T-helper 17 cell (primary cell): ENCODE data around the gene FAM185A. TPM values are rescaled to one million over a fixed set of nuclear protein-coding genes. Genes with fewer than 3 reads are reported as not detected.
"Not testable (repeated sequence)": the region's sequence is repeated elsewhere in the genome, so short reads cannot be mapped to it uniquely, and the experiment has no call there.

Experiments
- ATAC-seq: fragments of 150-1000 bp; cut with Tn5 transposase; 2 replicates; pipeline ENCODE4 v1.10.0; 2021; ENCODE audit warnings: mild to moderate bottlenecking, moderate library complexity
- DNase-seq, 3 donors: peaks; one replicate each; pipeline versions ENCODE4 v3.0.0 to v3.0.0-alpha.2; 2020 to 2021
- H3K9me3 ChIP-seq: one replicate; pipeline ENCODE4 v1.7.0; 2013; ENCODE audit warnings: low read length, mild to moderate bottlenecking; ENCODE audit not compliant: control insufficient read depth, poor library complexity, severe bottlenecking
- H3K27ac Mint-ChIP-seq: one replicate; pipeline ENCODE4 v1.8.0; 2022; ENCODE audit warnings: mild to moderate bottlenecking, moderate library complexity, mixed read lengths
- H3K27me3 Mint-ChIP-seq: one replicate; pipeline ENCODE4 v1.8.0; 2022; ENCODE audit warnings: mixed read lengths
- H3K36me3 Mint-ChIP-seq: one replicate; pipeline ENCODE4 v1.8.0; 2022; ENCODE audit warnings: low read depth, mixed read lengths
- H3K4me1 Mint-ChIP-seq: one replicate; pipeline ENCODE4 v1.8.0; 2022; ENCODE audit warnings: mild to moderate bottlenecking, mixed read lengths
- H3K4me3 Mint-ChIP-seq: one replicate; pipeline ENCODE4 v1.8.0; 2022; ENCODE audit warnings: mild to moderate bottlenecking, moderate library complexity, mixed read lengths
- total RNA-seq, 4 donors: library from RNA in 2 of 4; stranded (reverse) in 2 of 4; gene quantifications; one replicate each; pipeline ENCODE4 v1.2.3 and lab custom pipeline; 2022 to 2026

The FAM185A gene
- total RNA-seq, 2 donors from 2014 or later = 4.8 to 4.9 TPM

- ATAC-seq, H3K9me3 ChIP-seq, H3K4me1 Mint-ChIP-seq, H3K36me3 Mint-ChIP-seq, H3K27me3 Mint-ChIP-seq, DNase-seq, H3K27ac Mint-ChIP-seq, H3K4me3 Mint-ChIP-seq: not testable (repeated sequence)
Measured at GRCh38 chr7:102794567-102794966, 45.8 kb downstream of the FAM185A start.

- H3K4me1 Mint-ChIP-seq = not testable (repeated sequence)
Measured at GRCh38 chr7:102795987-102796595, 47.3 kb downstream of the FAM185A start.

GRCh38 chr7:102806613-102807012 is 57.8 kb downstream of the FAM185A start:
- no peak for DNase-seq
- no peaks in the 10 kb centered on the region for H3K36me3 Mint-ChIP-seq

More at GRCh38 chr7:102795987-102796595, 47.3 kb downstream of the FAM185A start:
- H3K4me3 Mint-ChIP-seq, H3K9me3 ChIP-seq, DNase-seq, H3K27me3 Mint-ChIP-seq, H3K27ac Mint-ChIP-seq, H3K36me3 Mint-ChIP-seq, ATAC-seq: not testable (repeated sequence)

GRCh38 chr7:102810916-102811315 is 62.1 kb downstream of the FAM185A start:
- DNase-seq = no peak
- peaks cover 2% of the 10 kb centered on the region for H3K4me1 Mint-ChIP-seq
- peaks cover 3% of the 10 kb centered on the region for H3K36me3 Mint-ChIP-seq
- no peak for ATAC-seq
- no peaks in the 10 kb centered on the region for H3K27me3 Mint-ChIP-seq
- no peak overlapping the region for H3K4me3 Mint-ChIP-seq
- H3K9me3 ChIP-seq = no peaks in the 10 kb centered on the region
- H3K27ac Mint-ChIP-seq = no peak overlapping the region

More at GRCh38 chr7:102806613-102807012, 57.8 kb downstream of the FAM185A start:
- Mint-ChIP-seq H3K4me1 (no peaks in the 10 kb centered on the region), H3K27ac (peak overlapping the region; percentile 19), H3K27me3 (no peaks in the 10 kb centered on the region), H3K4me3 (no peak overlapping the region)
- no peaks in the 10 kb centered on the region for H3K9me3 ChIP-seq
- no peak for ATAC-seq

GRCh38 chr7:102811942-102812678 is 63.3 kb downstream of the FAM185A start:
- Mint-ChIP-seq H3K4me3 (no peak overlapping the region), H3K27me3 (no peaks in the 10 kb centered on the region), H3K4me1 (peaks cover 2% of the 10 kb centered on the region), H3K36me3 (peaks cover 3% of the 10 kb centered on the region), H3K27ac (no peak overlapping the region)
- H3K9me3 ChIP-seq = no peaks in the 10 kb centered on the region
- ATAC-seq (no peak), DNase-seq (no peak)

GRCh38 chr7:102813191-102814024 is 64.6 kb downstream of the FAM185A start:
- no peak for ATAC-seq

GRCh38 chr7:102814025-102814471 is 65.2 kb downstream of the FAM185A start:
- Mint-ChIP-seq H3K36me3 (peaks cover 3% of the 10 kb centered on the region), H3K4me1 (peaks cover 2% of the 10 kb centered on the region), H3K4me3 (no peak overlapping the region), H3K27me3 (no peaks in the 10 kb centered on the region), H3K27ac (no peak overlapping the region)
- DNase-seq = no peak
- ATAC-seq = no peak
- H3K9me3 ChIP-seq = no peaks in the 10 kb centered on the region

More at GRCh38 chr7:102813191-102814024, 64.6 kb downstream of the FAM185A start:
- peaks cover 3% of the 10 kb centered on the region for H3K36me3 Mint-ChIP-seq
- H3K4me1 Mint-ChIP-seq = peaks cover 2% of the 10 kb centered on the region
- H3K9me3 ChIP-seq = no peaks in the 10 kb centered on the region
- no peak overlapping the region for H3K4me3 Mint-ChIP-seq
- no peaks in the 10 kb centered on the region for H3K27me3 Mint-ChIP-seq
- no peak for DNase-seq
- H3K27ac Mint-ChIP-seq = no peak overlapping the region

GRCh38 chr7:102817616-102818573 is 69.1 kb downstream of the FAM185A start:
- H3K4me1 Mint-ChIP-seq = peaks cover 5% of the 10 kb centered on the region
- no peaks in the 10 kb centered on the region for H3K9me3 ChIP-seq
- ATAC-seq = no peak
- H3K27ac Mint-ChIP-seq = no peak overlapping the region
- H3K36me3 Mint-ChIP-seq = peaks cover 3% of the 10 kb centered on the region
- DNase-seq = no peak
- H3K27me3 Mint-ChIP-seq = no peaks in the 10 kb centered on the region
- H3K4me3 Mint-ChIP-seq = no peak overlapping the region

- H3K4me3 Mint-ChIP-seq = no peak overlapping the region
- ATAC-seq = no peak
- peaks cover 5% of the 10 kb centered on the region for H3K4me1 Mint-ChIP-seq
Measured at GRCh38 chr7:102819151-102819550, 70.4 kb downstream of the FAM185A start.

GRCh38 chr7:102821994-102822747 is 73.4 kb downstream of the FAM185A start:
- no peaks in the 10 kb centered on the region for H3K9me3 ChIP-seq
- peaks cover 3% of the 10 kb centered on the region for H3K4me1 Mint-ChIP-seq
- DNase-seq = no peak
- no peak overlapping the region for H3K4me3 Mint-ChIP-seq
- no peak overlapping the region for H3K27ac Mint-ChIP-seq
- H3K27me3 Mint-ChIP-seq = no peaks in the 10 kb centered on the region
- ATAC-seq = no peak
- H3K36me3 Mint-ChIP-seq = peaks cover 2% of the 10 kb centered on the region

More at GRCh38 chr7:102819151-102819550, 70.4 kb downstream of the FAM185A start:
- no peak for DNase-seq
- H3K27ac Mint-ChIP-seq = no peak overlapping the region
- no peaks in the 10 kb centered on the region for H3K27me3 Mint-ChIP-seq
- H3K36me3 Mint-ChIP-seq = peaks cover 6% of the 10 kb centered on the region
- H3K9me3 ChIP-seq = no peaks in the 10 kb centered on the region

- Mint-ChIP-seq H3K27me3 (no peaks in the 10 kb centered on the region), H3K36me3 (peaks cover 2% of the 10 kb centered on the region), H3K27ac (no peak overlapping the region), H3K4me1 (peaks cover 3% of the 10 kb centered on the region), H3K4me3 (no peak overlapping the region)
- ATAC-seq (no peak), DNase-seq (no peak)
- no peaks in the 10 kb centered on the region for H3K9me3 ChIP-seq
Measured at GRCh38 chr7:102823390-102824119, 74.8 kb downstream of the FAM185A start.
